Thyroid gland (tissue), 4 donors: Measurements from ENCODE around the gene RNF2.

ENCODE experiments used
- CTCF ChIP-seq, 6 experiments: fragments of 200-600 bp in 3 of 6; fragments of 450-650 bp in 3 of 6; sonication (generic) in 3 of 6; IDR thresholded peaks; one replicate each; pipeline ENCODE4 v1.5.1; 2016 to 2019; ENCODE audit warnings: antibody characterized with exemption in 6 of 6, mild to moderate bottlenecking in 2 of 6, inconsistent platforms in 1 of 6, moderate library complexity in 1 of 6
- POLR2A ChIP-seq, 2 donors: fragments of 450-650 bp; IDR thresholded peaks; one replicate each; pipeline ENCODE4 v1.6.1; 2017; ENCODE audit warnings: antibody characterized with exemption in 2 of 2, mild to moderate bottlenecking in 2 of 2, moderate library complexity in 1 of 2

DNA sequence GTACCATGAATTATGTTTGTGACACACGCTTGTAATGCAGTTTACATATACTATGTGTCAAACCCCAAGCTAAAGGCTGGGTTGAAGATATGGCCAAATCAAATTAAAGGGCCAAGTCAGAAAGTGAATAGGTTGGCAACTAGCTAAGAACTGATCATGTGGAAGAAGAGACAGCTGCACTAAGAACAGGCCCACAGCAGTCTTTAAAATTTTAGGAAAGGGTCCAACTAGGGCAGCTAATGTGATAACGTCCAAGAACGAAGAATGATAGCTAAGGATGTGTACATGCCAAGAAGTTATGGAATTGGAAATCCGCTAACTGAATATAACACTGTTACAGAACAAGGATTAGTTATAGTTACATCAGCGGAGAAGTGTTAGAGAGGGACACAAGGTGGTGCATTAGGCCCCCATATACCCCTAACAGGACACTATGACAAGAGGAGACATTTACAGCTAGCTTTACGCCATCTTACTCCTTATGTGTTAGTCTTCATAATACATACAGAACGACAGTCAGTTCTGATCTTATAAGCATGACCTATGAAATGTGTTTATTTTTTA, 6.5 kb upstream of the RNF2 start:
- no peak for TF ChIP-seq CTCF (IDR thresholded peaks at IDR 0.05)
- no peak for TF ChIP-seq POLR2A (IDR thresholded peaks at IDR 0.05)
